Smooth muscle cell (in vitro differentiated cells): ENCODE results near the gene KLF11. TPM values are rescaled to one million over a fixed set of nuclear protein-coding genes. Genes with fewer than 3 reads are reported as not detected.

Experiments
- DNase-seq: peaks from one replicate; lab custom pipeline; 2025; ENCODE audit not compliant: unreplicated experiment; lab: John Stamatoyannopoulos, UW
- H2AFZ ChIP-seq: fragments of 200-600 bp; sonication (generic); 2 replicates; pipeline ENCODE4 v1.6.0; 2016; ENCODE audit warnings: antibody characterized with exemption, low read depth, mild to moderate bottlenecking
- H3F3A ChIP-seq: fragments of 200-600 bp; sonication (generic); 2 replicates; pipeline ENCODE4 v1.6.0; 2017; ENCODE audit warnings: antibody characterized with exemption, low read depth
- H3K27ac ChIP-seq: fragments of 200-600 bp; sonication (generic); 2 replicates; pipeline ENCODE4 v1.5.1; 2016; ENCODE audit warnings: low read depth, mild to moderate bottlenecking
- H3K27me3 ChIP-seq: fragments of 200-600 bp; sonication (generic); 2 replicates; pipeline ENCODE4 v1.6.1; 2016; ENCODE audit warnings: low read depth, mild to moderate bottlenecking
- H3K36me3 ChIP-seq: fragments of 200-600 bp; sonication (generic); 2 replicates; pipeline ENCODE4 v1.5.1; 2016; ENCODE audit warnings: low read depth
- H3K4me1 ChIP-seq: fragments of 200-600 bp; sonication (generic); 2 replicates; pipeline ENCODE4 v1.5.1; 2016; ENCODE audit warnings: low read depth
- H3K4me2 ChIP-seq: fragments of 200-600 bp; sonication (generic); 2 replicates; pipeline ENCODE4 v1.6.0; 2016; ENCODE audit warnings: mild to moderate bottlenecking
- H3K4me3 ChIP-seq: fragments of 200-600 bp; sonication (generic); 2 replicates; pipeline ENCODE4 v1.5.1; 2016; ENCODE audit warnings: mild to moderate bottlenecking
- H3K79me2 ChIP-seq: fragments of 200-600 bp; sonication (generic); 2 replicates; pipeline ENCODE4 v1.6.0; 2016; ENCODE audit warnings: low read depth, mild to moderate bottlenecking
- H3K9ac ChIP-seq: fragments of 200-600 bp; sonication (generic); 2 replicates; pipeline ENCODE4 v1.6.0; 2016; ENCODE audit warnings: low read depth
- H3K9me3 ChIP-seq: fragments of 200-600 bp; sonication (generic); replicated peaks from 2 replicates; pipeline ENCODE4 v1.5.1; 2016; ENCODE audit warnings: low read depth
- H4K20me1 ChIP-seq: fragments of 200-600 bp; sonication (generic); 2 replicates; pipeline ENCODE4 v1.6.0; 2016; ENCODE audit warnings: low read depth
- CTCF ChIP-seq: fragments of 200-600 bp; sonication (generic); IDR thresholded peaks from 2 replicates; pipeline ENCODE4 v1.5.1; 2017; ENCODE audit warnings: borderline replicate concordance, mild to moderate bottlenecking, antibody characterized with exemption; ENCODE audit not compliant: insufficient read depth, poor library complexity, severe bottlenecking
- WGBS: methylation state at CpG from one replicate; pipeline ENCODE4 v1.1.7; 2016; ENCODE audit warnings: low lambda C conversion rate; 5-methylcytosine and 5-hydroxymethylcytosine counted together
- polyA plus RNA-seq: library from polyadenylated mRNA; unstranded; fragments of >200 nt; fragmentation: Nextera tagmentation; extraction: Ambion mirVana; gene quantifications from 2 replicates; pipeline ENCODE4 v1.2.1, GENCODE V29; 2016
- total RNA-seq: library from RNA; depleted of rRNA; stranded (reverse); fragments of >200 nt; gene quantifications from 2 replicates; pipeline ENCODE4 v1.2.3, GENCODE V29; 2014

The KLF11 gene
- total and polyA plus RNA-seq, 2 experiments from 2014 or later = 9.9 to 12.7 TPM

GRCh38 chr2:10003206-10004125 is 39.9 kb upstream of the KLF11 start:
- WGBS = 92% methylated on average over 20 of the region's 20 CpGs
- Histone ChIP-seq H3K27me3 (no peaks in the 10 kb centered on the region), H3K4me1 (peaks cover 6% of the 10 kb centered on the region), H3K4me2 (no peak overlapping the region), H3K9ac (no peak overlapping the region), H3F3A (no peaks in the 10 kb centered on the region), H3K4me3 (no peak overlapping the region), H3K36me3 (no peaks in the 10 kb centered on the region), H3K27ac (no peak overlapping the region), H4K20me1 (no peaks in the 10 kb centered on the region), H3K9me3 (no peaks in the 10 kb centered on the region), H2AFZ (no peak overlapping the region), H3K79me2 (no peaks in the 10 kb centered on the region)
- DNase-seq = no peak
- TF ChIP-seq CTCF = no peak

- Histone ChIP-seq H3K79me2 (no peaks in the 10 kb centered on the region), H3K4me2 (no peak overlapping the region), H3K9me3 (no peaks in the 10 kb centered on the region), H3K27me3 (no peaks in the 10 kb centered on the region), H3K4me1 (peaks cover 6% of the 10 kb centered on the region), H3K4me3 (no peak overlapping the region), H2AFZ (no peak overlapping the region), H3K9ac (no peak overlapping the region), H3K27ac (no peak overlapping the region), H4K20me1 (no peaks in the 10 kb centered on the region), H3F3A (no peaks in the 10 kb centered on the region), H3K36me3 (no peaks in the 10 kb centered on the region)
- DNase-seq = no peak
- no peak for TF ChIP-seq CTCF
- 97% methylated on average over 5 of the region's 5 CpGs for WGBS
These were observed 38.9 kb upstream of the KLF11 start for GRCh38 chr2:10004401-10004800.

GRCh38 chr2:10004836-10005235 is 38.5 kb upstream of the KLF11 start:
- no peaks in the 10 kb centered on the region for H3K79me2 ChIP-seq
- no peaks in the 10 kb centered on the region for H3K36me3 ChIP-seq
- peaks cover 6% of the 10 kb centered on the region for H3K4me1 ChIP-seq
- no peaks in the 10 kb centered on the region for H3K27me3 ChIP-seq
- H3K27ac ChIP-seq = no peak overlapping the region
- no peak overlapping the region for H3K4me3 ChIP-seq
- H3K4me2 ChIP-seq = no peak overlapping the region
- TF ChIP-seq CTCF = no peak
- H2AFZ ChIP-seq = no peak overlapping the region
- H4K20me1 ChIP-seq = no peaks in the 10 kb centered on the region
- H3K9ac ChIP-seq = no peak overlapping the region
- no peaks in the 10 kb centered on the region for H3K9me3 ChIP-seq
- WGBS = 68% methylated on average over 3 of the region's 3 CpGs
- DNase-seq = no peak
- no peaks in the 10 kb centered on the region for H3F3A ChIP-seq
